OCI-LY7 (cell line): Measurements from ENCODE around the gene STOX2.

Experiments used
- CTCF ChIP-seq: fragments of 200-600 bp; sonication (generic); conservative IDR thresholded peaks from 2 replicates; pipeline ENCODE4 v1.5.1; 2014; ENCODE audit warnings: mild to moderate bottlenecking, antibody characterized with exemption, low read length, moderate library complexity, mixed read lengths
- EZH2phosphoT487 ChIP-seq: fragments of 200-600 bp; sonication (generic); IDR thresholded peaks from 2 replicates; pipeline ENCODE4 v1.6.1; 2018; ENCODE audit warnings: low read depth, borderline replicate concordance, mild to moderate bottlenecking, mixed run types, antibody characterized with exemption, low read length, moderate library complexity, mixed read lengths

GRCh38 chr4:184016759-184017668 is 111.9 kb downstream of the STOX2 start:
- TF ChIP-seq CTCF (no peak), EZH2phosphoT487 (no peak)
